Measurements from ENCODE around the gene KRTAP9-4. TPM values are rescaled to one million over a fixed set of nuclear protein-coding genes. Genes with fewer than 3 reads are reported as not detected.

Gene KRTAP9-4
- total and polyA plus RNA-seq, 2 of the 8 experiments (the other 6 are each of a cell fraction or from before 2014, with no cell fraction given): not detected

DNA sequence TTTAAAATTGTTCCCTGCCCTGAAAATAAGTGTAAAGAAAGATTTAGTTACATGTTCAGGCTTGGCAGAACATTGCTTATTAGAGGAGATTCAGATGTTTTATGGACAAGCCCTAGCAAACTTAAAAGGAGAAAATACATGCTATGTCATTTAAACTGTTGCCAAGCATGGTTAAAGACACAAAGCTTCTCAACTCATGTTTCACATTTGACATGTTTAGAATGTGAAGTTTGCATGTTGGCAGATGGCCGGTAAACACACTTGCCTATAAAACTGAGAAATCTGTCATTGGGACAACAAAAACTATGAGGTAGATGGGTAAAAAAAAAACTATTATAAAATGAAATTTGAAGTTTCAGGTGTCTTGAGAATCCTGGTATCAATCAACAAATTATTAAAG lies 47.4 kb downstream of the KRTAP9-4 start (continued):
- TF ChIP-seq SIX5 (IDR thresholded peaks at IDR 0.05; ENCODE audit: low read depth, low read length) (no peak), RBBP5 (IDR thresholded peaks at IDR 0.05; ENCODE audit: borderline replicate concordance, low read depth, low read length) (no peak)
